ENCODE data around the gene RIPOR2. TPM values are rescaled to one million over a fixed set of nuclear protein-coding genes. Genes with fewer than 3 reads are reported as not detected.

The RIPOR2 gene
- total and polyA plus RNA-seq, 11 donors: 0.76 to 14.2 (median 4.2) TPM

DNA sequence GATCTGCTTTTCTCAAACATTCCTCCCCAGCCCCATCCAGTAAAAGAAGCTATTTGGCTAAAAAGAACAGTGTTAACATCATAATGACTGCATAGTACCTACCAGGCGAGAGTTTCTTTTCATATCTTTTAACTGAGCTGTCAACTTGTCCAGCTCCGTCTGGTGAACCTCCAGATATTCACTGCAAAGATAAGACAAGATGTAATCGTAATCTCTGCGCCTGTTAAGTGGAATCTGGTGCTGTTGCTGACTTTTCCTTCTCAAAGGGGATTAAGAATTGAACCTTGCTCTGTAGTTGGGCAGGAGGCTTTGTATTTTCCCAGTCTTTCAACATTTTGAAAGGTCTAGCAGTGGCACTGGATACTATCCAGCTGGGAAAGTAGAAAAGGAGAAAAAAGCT, 63.0 kb downstream of the RIPOR2 start:
- H3K27ac ChIP-seq: no peak overlapping the region
- H3K27me3 ChIP-seq: no peaks in the 10 kb centered on the region
- DNase-seq: no peak
- TF ChIP-seq POLR2A (IDR thresholded peaks at IDR 0.05) (no peak), CTCF (IDR thresholded peaks at IDR 0.05) (no peak)
- WGBS, 4 donors: 49 to 60% (median 55%) methylated on average over 4 of the region's 4 CpGs
- intact Hi-C loops (cut with DNase I): no loop called here
- ATAC-seq: no peak
- H3K4me3 ChIP-seq: no peak overlapping the region
- H3K9me3 ChIP-seq: peaks cover 0 to 8% (median 2%) of the 10 kb centered on the region in 12 donors
- peaks cover 0 to 5% (median 0%) of the 10 kb centered on the region in 12 donors for H3K4me1 ChIP-seq
- H3K36me3 ChIP-seq: peaks cover 0 to 55% (median 9%) of the 10 kb centered on the region in 9 donors

DNA sequence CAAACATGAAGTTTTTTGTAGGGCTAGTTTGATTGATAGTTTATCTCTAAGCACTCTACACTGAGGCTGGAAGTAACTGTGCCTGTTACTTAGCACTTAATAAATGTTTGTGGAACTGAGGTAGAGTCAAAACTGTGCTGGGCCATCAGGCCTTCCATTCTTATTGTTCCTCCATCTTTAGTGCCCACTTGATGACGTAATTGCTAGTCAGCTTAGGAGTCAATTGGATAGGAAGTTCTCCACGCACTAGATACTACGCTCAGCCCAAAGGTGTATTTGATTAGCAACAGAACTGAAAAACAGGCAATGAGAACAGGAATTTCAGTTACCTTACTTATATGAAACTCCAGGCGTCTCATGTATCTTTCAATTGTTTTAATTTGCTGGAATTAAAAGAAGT, 67.0 kb downstream of the RIPOR2 start:
- no peak for ATAC-seq
- WGBS, 4 donors: 96 to 97% (median 96%) methylated on average over 4 of the region's 4 CpGs
- DNase-seq: no peak
- H3K27me3 ChIP-seq: no peaks in the 10 kb centered on the region
- peaks cover 0 to 70% (median 20%) of the 10 kb centered on the region in 9 donors for H3K36me3 ChIP-seq
- H3K4me3 ChIP-seq: no peak overlapping the region
- intact Hi-C loops (cut with DNase I): no loop called here
- no peak for TF ChIP-seq CTCF (IDR thresholded peaks at IDR 0.05)
- TF ChIP-seq POLR2A (IDR thresholded peaks at IDR 0.05): no peak
- no peaks in the 10 kb centered on the region for H3K4me1 ChIP-seq
- no peak overlapping the region for H3K27ac ChIP-seq
- H3K9me3 ChIP-seq: no peaks in the 10 kb centered on the region

DNA sequence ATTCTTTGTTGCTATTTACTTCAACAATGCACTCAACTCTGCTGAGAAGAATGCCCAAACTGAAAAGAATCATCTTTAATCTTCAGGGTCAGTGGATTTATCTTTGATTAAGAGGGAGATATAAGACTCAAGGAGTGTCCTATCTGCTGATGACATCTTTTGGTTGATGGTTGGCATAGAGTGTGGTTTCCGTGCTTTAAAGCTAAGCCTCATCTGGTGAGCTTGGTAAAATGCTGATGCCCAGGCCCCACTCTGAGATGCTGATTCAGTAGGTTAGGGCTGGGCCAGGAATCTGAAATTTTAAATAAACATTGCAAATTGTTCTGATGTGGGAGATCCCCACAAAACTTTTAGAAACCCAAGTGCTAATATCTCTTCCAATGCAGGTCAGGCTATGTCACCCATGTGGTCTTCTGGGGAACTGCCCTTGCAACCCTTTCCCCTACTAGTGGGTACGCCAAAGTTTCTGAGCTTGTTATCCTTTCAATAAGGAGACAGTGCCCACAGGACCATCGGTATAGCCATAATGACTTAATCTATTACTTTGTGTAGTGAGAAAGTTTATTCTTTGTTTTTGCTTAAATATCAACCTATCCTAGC, 68.6 kb downstream of the RIPOR2 start:
- H3K4me3 ChIP-seq: no peak overlapping the region
- no peak for ATAC-seq
- TF ChIP-seq POLR2A (IDR thresholded peaks at IDR 0.05): no peak
- peak in 1 of 12 donors; percentile 6 for TF ChIP-seq CTCF (IDR thresholded peaks at IDR 0.05)
- intact Hi-C loops (cut with DNase I): no loop called here
- H3K27me3 ChIP-seq: no peaks in the 10 kb centered on the region
- H3K36me3 ChIP-seq: peaks cover 0 to 68% (median 12%) of the 10 kb centered on the region in 9 donors
- no peaks in the 10 kb centered on the region for H3K9me3 ChIP-seq
- no peak for DNase-seq
- peaks cover 0 to 2% (median 0%) of the 10 kb centered on the region in 12 donors for H3K4me1 ChIP-seq
- H3K27ac ChIP-seq: no peak overlapping the region
- 78 to 98% (median 97%) methylated on average over 3 of the region's 3 CpGs for WGBS, 4 donors

DNA sequence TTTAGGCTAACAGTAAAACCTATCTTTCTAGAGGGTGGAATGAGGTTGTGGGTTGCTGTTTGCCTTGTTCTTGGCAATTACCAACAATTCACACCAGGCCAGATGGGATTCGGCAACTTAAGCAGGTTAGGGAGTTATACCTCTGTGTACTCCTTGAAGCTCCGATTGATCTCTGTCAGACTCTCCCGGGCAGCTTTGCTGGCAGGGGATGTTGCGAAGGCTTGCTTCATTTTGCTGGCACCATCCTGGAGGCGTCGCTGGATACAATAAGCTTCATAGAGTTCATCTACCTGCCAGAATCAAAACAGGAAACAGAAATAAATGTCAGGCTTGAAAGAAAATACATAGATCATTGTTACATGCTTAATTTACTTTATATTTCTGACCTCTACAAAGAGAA, 70.6 kb downstream of the RIPOR2 start:
- 73 to 92% (median 82%) methylated on average over 6 of the region's 6 CpGs for WGBS, 4 donors
- H3K36me3 ChIP-seq: peaks cover 0 to 77% (median 18%) of the 10 kb centered on the region in 9 donors
- no peak overlapping the region for H3K4me3 ChIP-seq
- H3K27me3 ChIP-seq: no peaks in the 10 kb centered on the region
- H3K9me3 ChIP-seq: no peaks in the 10 kb centered on the region
- ATAC-seq: no peak
- H3K27ac ChIP-seq: no peak overlapping the region
- DNase-seq: no peak
- H3K4me1 ChIP-seq: peaks cover 0 to 12% (median 0%) of the 10 kb centered on the region in 12 donors
- TF ChIP-seq CTCF (IDR thresholded peaks at IDR 0.05) (no peak), POLR2A (IDR thresholded peaks at IDR 0.05) (no peak)
- intact Hi-C loops (cut with DNase I): no loop called here
